Inferior parietal cortex (tissue), 1 donor: ENCODE results near the gene ALG9.
A peak's percentile ranks its signal among the peaks of the same experiment; 100 is the strongest.
"Not testable (repeated sequence)": the region's sequence is repeated elsewhere in the genome, so short reads cannot be mapped to it uniquely, and the experiment has no call there.

Source experiments
- DNase-seq: peaks from one replicate; pipeline ENCODE4 v3.0.0-alpha.2; 2016; ENCODE audit errors: extremely low spot score

The ALG9 gene

GRCh38 chr11:111795334-111795985 is 75.9 kb downstream of the ALG9 start:
- DNase-seq, result no peak

DNA sequence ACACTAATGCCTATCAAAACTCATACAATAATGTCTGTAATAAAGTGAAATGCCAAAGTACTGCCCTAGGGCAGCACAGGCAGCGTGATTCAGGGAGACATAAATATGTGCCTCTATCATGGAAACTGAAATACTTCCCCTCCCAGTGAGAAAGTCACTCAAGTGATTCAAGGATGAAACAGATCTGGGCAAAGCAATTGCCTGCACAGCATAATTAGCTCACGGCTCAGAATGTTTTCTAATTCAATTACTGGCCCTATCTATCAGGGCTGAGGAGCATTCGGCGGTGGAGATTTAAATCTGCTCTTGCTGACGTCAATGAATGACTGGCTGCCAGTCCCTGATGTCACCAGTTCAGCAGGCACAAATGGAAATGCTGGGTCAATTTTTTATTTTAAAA is 77.5 kb downstream of the ALG9 start:
- DNase-seq, result no peak

DNA sequence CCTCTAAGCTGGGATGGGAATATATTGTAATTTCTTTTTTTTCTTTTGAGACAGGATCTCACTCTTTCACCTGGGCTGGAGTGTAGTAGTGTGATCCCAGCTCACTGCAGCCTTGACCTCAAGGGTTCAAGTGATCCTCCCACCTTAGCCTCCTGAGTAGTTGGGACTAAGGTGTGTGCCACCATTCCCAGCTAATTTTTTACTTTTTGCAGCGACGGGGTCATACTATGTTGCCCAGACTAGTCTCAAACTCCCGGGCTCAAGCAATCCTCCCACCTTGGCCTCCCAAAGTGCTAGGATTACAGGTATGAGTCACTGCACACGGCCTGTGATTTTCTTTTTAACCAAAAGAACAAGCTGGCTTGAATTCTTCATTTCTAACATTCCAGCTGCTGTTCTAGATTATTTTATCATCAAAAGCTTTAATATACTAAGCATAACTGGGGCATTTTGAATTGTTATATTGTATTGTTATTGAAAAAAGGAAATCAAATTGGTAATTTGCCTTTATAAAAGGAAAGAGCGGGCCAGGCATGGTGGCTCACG is 78.4 kb downstream of the ALG9 start:
- no peak for DNase-seq

DNA sequence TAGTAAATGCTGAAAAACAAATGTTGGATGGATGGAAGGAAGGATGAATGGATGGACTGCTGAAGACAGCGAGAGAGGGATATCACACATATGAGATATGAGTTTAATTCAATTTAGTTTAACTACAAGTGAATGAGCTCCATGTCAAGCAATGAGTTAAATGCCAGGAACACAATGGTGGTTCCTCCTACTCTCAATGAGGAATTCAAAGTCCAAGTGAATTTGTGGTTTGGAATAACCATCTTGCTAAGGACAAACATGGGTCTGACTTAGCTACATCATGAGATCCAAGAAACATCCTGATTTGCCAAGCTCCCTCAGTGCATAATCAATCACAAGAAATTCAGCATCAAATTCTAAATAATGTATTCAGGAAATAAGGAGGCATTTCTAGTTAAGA is 79.1 kb downstream of the ALG9 start:
- DNase-seq, result no peak

DNA sequence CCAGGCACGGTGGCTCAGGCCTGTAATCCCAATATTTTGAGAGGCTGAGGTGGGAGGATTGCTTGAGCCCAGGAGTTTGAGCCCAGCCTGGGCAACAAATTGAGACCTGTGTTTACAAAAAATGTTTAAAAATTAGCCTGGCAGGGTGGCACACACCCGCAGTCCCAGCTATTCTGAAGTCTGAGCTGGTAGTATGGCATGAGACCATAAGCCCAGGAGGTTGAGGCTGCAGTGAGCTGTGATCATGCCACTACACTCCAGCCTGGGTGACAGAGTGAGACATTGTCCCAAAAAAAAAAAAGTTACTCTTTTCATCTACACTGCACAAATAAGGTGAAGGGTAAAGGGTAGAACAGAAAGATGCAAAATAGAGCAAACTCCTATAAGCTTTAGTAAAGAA is 82.9 kb downstream of the ALG9 start:
- DNase-seq, result no peak

- no peak for DNase-seq
These were observed 83.3 kb downstream of the ALG9 start for GRCh38 chr11:111788051-111788450.

GRCh38 chr11:111785886-111786412 is 85.4 kb downstream of the ALG9 start:
- DNase-seq, result no peak

GRCh38 chr11:111785076-111785475 is 86.3 kb downstream of the ALG9 start:
- DNase-seq, result no peak

DNA sequence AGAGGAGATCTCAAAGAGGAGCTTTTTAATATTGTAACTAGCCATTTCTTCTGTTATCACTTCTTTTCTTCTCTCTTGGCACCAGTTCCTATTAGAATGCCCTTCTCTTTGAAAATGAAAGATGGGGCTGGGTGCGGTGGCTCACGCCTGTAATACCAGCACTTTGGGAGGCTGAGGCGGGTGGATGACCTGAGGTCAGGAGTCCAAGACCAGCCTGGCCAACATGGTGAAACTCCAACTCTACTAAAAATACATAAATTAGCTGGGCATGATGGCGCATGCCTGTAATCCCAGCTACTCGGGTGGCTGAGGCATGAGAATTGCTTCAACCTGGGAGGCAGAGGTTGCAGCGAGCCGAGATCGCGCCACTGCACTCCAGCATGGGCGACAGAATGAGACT is 87.1 kb downstream of the ALG9 start:
- not testable (repeated sequence) for DNase-seq

GRCh38 chr11:111782109-111782741 is 89.2 kb downstream of the ALG9 start:
- DNase-seq, result no peak

DNA sequence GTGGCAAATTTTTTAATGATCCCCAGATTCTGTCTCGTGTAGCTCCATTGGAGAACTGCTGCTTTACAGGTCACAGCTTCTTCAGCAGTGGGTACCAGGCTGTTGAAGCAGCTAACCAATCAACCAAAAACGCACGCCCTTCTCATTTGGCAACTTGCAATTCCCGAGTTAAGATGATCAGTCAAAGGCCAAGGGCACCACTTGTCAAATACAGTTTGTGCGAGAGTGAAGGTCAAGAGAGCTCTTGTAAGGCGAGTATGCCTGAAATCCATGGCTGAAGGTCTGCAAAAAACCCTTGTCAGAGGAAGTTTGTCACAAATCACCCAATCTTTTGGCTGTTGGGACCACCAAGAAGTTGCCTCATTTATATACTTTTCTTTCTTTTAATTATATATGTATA is 92.3 kb downstream of the ALG9 start:
- no peak for DNase-seq

- DNase-seq, result no peak
These were observed 93.3 kb downstream of the ALG9 start for GRCh38 chr11:111778047-111778558.

- DNase-seq, result peak; percentile 92
These were observed 94.0 kb downstream of the ALG9 start for GRCh38 chr11:111777094-111778046.

GRCh38 chr11:111776398-111777093 is 94.8 kb downstream of the ALG9 start:
- DNase-seq, result no peak

DNA sequence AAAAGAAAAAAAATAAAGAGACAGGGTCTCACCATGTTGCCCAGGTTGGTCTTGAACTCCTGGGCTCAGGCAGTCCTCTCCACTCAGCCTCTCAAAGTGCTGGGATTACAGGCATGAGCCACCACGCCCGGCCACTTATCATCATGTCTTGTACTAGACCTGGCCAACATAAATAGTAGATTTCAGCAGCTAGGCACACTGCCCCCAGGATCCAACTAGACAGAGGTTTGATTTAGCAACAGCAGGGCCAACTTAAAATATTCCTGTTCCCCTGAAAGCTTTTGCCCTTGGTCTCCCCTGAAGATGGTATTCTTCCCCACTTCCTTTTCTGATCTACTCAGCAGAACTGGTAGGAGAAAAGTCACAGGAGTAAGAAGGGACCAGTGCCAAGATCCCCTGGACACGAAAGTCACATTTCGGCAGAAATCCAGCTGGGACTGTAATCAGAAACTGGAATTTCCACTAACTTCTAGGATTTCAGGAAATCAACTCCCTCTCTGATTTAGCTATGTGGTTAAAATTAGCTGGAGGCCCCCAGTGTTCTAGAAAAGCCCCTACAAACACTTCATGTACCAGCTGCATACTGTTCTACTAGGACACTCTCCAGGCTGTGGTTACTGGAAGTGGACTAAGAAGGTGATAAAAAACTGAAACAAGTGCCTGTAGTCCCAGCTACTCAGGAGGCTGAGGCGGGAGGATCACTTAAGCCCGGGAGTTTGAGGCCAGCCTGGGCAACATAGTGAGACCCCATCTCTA is 96.2 kb downstream of the ALG9 start:
- DNase-seq, result no peak

DNA sequence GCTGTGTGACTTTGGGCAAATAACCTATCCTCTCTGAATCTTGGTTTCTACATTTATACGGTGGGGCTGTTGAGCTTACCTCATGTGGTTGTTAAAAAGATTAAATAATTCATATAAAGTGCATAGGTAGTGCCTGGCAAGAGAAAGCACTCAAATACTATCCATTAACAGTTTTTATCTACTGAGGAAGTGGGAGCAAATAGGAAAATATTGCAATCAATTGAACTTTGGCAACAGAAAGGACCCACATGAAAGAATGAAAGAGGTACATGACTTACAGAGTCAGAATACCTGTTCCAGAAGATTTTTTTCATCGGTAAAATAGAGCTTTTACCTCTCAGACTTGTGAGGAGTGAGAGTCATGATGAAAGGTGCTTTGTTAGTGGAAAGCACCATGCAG is 98.8 kb downstream of the ALG9 start:
- no peak for DNase-seq

GRCh38 chr11:111771205-111771604 is 100.2 kb downstream of the ALG9 start:
- not testable (repeated sequence) for DNase-seq

DNA sequence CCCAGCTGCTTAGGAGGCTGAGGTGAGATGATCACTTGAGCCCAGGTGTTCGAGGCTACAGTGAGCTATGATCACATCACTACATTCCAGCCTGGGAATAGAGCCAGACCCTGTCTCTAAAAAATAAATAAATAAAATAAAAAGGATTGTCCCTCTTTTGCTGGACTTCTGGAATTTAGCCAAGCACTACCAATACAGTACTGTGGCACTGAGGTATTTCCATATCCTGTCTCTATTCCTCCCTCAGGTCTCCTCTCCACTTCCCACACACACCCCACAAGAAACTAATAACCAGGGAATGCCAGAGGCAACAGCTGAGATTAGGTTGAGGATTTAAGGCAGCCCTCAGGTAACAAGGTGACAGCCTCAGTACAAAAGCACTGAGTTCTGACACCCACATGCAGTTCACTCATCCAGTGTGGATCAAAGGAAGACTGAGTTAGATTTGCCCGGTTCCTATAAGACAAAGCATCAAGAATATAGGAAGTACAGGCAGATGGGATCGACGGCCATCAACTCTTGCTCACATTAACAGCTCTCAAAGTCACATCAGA is 100.7 kb downstream of the ALG9 start:
- DNase-seq, result no peak

DNA sequence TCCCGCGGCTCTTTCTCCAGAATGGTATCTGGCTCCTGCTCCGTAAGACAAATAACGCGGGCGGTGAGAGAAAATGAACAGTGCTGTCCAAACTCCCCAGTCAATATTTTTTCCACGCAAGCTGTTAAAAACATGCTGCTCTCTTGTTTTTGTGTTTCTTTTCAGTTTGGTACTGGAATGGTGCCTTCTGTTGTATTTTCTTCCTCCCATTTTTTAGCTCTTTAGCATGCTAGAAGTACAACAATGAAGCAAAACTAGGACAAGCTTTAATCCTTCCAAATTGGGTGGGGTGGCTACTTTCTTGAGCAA is 104.6 kb downstream of the ALG9 start:
- DNase-seq, result peak; percentile 65
